Right atrium auricular region (tissue), 2 donors: ENCODE results near the gene SYCP1. TPM values are rescaled to one million over a fixed set of nuclear protein-coding genes. Genes with fewer than 3 reads are reported as not detected.

ENCODE experiments used
- DNase-seq: peaks from one replicate; pipeline ENCODE4 v3.0.0-alpha.2; 2019; ENCODE audit warnings: low spot score
- H3K27ac ChIP-seq, 2 donors: fragments of 200-600 bp; sonication (generic); 1 replicate in 1 of 2; 2 replicates in 1 of 2; pipeline ENCODE4 v1.5.1; 2016 to 2019
- H3K27me3 ChIP-seq, 2 donors: fragments of 200-600 bp; sonication (generic); one replicate each; pipeline versions ENCODE4 v1.5.1 to v1.6.0; 2017 to 2019
- H3K36me3 ChIP-seq: fragments of 200-600 bp; sonication (generic); one replicate; pipeline ENCODE4 v1.5.1; 2016
- H3K4me1 ChIP-seq, 2 donors: fragments of 200-600 bp; sonication (generic); one replicate each; pipeline versions ENCODE4 v1.5.1 to v1.6.0; 2017 to 2019
- H3K4me3 ChIP-seq, 2 donors: fragments of 200-600 bp; sonication (generic); 1 replicate in 1 of 2; 2 replicates in 1 of 2; pipeline ENCODE4 v1.5.1; 2017 to 2019; ENCODE audit warnings: mild to moderate bottlenecking in 1 of 2, moderate library complexity in 1 of 2
- H3K9me3 ChIP-seq, 2 donors: fragments of 200-600 bp; sonication (generic); one replicate each; pipeline ENCODE4 v1.5.1; 2019
- CTCF ChIP-seq, 2 donors: fragments of 200-600 bp; sonication (generic); IDR thresholded peaks; one replicate each; pipeline ENCODE4 v1.5.1; 2019; ENCODE audit warnings: antibody characterized with exemption in 2 of 2
- total RNA-seq, 2 donors: library from RNA; depleted of rRNA; stranded (reverse); fragments of >200 nt; gene quantifications; one replicate each; pipeline ENCODE4 v1.1.0, GENCODE V29; 2016

SYCP1 gene
- total RNA-seq, 2 donors from 2014 or later, result not detected

GRCh38 chr1:115031595-115031994 is 176.9 kb downstream of the SYCP1 start:
- DNase-seq, result no peak
- no peak overlapping the region for H3K27ac ChIP-seq
- no peaks in the 10 kb centered on the region for H3K36me3 ChIP-seq
- no peak overlapping the region for H3K4me3 ChIP-seq
- no peak for TF ChIP-seq CTCF (IDR thresholded peaks at IDR 0.05)
- no peaks in the 10 kb centered on the region for H3K9me3 ChIP-seq
- no peaks in the 10 kb centered on the region for H3K4me1 ChIP-seq
- H3K27me3 ChIP-seq, result no peaks in the 10 kb centered on the region

DNA sequence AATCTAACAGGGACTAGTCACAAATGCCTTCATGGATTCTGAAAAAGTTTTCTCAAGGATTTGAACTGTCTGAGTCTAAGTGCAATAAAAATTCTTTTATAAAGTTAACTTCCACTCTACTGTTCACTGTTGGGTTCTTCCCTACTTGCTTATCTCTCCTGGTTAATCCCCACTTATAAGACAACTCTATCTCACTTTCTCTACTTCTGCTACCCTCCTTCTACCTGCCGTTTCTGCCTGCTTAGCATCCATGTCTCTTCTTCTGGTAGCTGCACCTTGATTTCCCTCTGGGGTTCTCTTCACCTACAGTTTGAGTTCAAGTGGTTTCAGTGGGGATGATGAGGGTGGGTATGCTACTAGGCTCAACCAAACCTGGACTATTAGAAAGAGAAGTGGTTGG is 181.0 kb downstream of the SYCP1 start:
- TF ChIP-seq CTCF (IDR thresholded peaks at IDR 0.05), result no peak
- no peak overlapping the region for H3K27ac ChIP-seq
- DNase-seq, result no peak
- H3K4me3 ChIP-seq, result no peak overlapping the region
- H3K36me3 ChIP-seq, result no peaks in the 10 kb centered on the region
- no peaks in the 10 kb centered on the region for H3K27me3 ChIP-seq
- no peaks in the 10 kb centered on the region for H3K9me3 ChIP-seq
- H3K4me1 ChIP-seq, result no peaks in the 10 kb centered on the region

- no peaks in the 10 kb centered on the region for H3K27me3 ChIP-seq
- H3K36me3 ChIP-seq, result no peaks in the 10 kb centered on the region
- no peaks in the 10 kb centered on the region for H3K4me1 ChIP-seq
- H3K4me3 ChIP-seq, result no peak overlapping the region
- no peak for TF ChIP-seq CTCF (IDR thresholded peaks at IDR 0.05)
- no peaks in the 10 kb centered on the region for H3K9me3 ChIP-seq
- no peak for DNase-seq
- H3K27ac ChIP-seq, result no peak overlapping the region
These were observed 182.3 kb downstream of the SYCP1 start for GRCh38 chr1:115036814-115037507.

DNA sequence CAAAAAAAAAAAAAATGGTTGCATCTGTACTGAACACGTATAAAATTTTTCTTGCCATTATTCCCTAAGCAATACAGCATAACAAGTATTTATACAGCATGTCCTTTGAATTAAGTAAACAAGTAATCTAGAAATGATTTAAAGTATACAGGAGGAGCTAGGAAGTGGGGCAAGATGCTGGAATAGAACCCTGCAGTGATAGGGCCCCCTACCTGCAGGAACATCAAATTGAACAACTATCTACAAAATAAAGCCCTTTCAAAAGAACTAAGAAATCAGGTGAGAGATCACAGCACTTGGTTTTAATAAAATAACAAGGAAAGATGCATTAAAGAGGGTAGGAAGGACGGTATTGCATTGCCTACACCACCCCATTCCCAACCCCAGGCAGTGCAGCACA is 185.8 kb downstream of the SYCP1 start:
- no peak for TF ChIP-seq CTCF (IDR thresholded peaks at IDR 0.05)
- H3K4me3 ChIP-seq, result no peak overlapping the region
- H3K9me3 ChIP-seq, result no peaks in the 10 kb centered on the region
- no peaks in the 10 kb centered on the region for H3K36me3 ChIP-seq
- H3K27ac ChIP-seq, result no peak overlapping the region
- no peak for DNase-seq
- no peaks in the 10 kb centered on the region for H3K4me1 ChIP-seq
- H3K27me3 ChIP-seq, result no peaks in the 10 kb centered on the region

DNA sequence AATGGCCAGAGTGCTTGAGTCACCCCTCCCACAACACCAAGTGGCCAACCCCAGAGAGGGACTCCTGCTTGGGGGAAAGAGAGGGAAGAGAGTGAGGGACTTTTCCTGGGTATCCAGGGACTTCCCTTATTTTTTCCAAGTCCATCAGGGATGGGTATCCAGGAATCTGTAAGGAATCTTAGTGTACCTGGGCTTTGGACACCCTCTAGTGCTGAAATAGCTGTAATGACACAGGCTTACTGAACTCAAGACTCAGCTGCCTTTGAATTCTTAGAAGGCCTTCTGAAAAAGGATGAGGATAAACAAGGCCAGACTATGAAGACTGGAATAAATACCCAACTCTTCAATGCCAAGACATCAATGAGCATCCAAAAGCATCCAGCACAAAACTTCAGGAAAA is 187.0 kb downstream of the SYCP1 start:
- Histone ChIP-seq H3K9me3 (no peaks in the 10 kb centered on the region), H3K4me3 (no peak overlapping the region), H3K27ac (no peak overlapping the region), H3K4me1 (no peaks in the 10 kb centered on the region), H3K27me3 (no peaks in the 10 kb centered on the region), H3K36me3 (no peaks in the 10 kb centered on the region)
- DNase-seq, result no peak
- TF ChIP-seq CTCF (IDR thresholded peaks at IDR 0.05), result no peak

Other genes starting within 250 kb of the SYCP1 start
- gene DENND2C, start 184.8 kb upstream of the SYCP1 start, total RNA-seq, result 1 to 10 TPM; 1.2 to 1.8 TPM
- not detected for gene AMPD1, start 159.3 kb upstream of the SYCP1 start, total RNA-seq
- gene NRAS, start 138.1 kb upstream of the SYCP1 start, total RNA-seq, result 10 to 100 TPM in 1 of 2 donors, 1 to 10 TPM in 1; 7.3 to 11.9 TPM
- gene CSDE1, start 96.9 kb upstream of the SYCP1 start, total RNA-seq, result 1,000 to 10,000 TPM in 1 of 2 donors, 100 to 1,000 TPM in 1; 917 to 1,380 TPM
- gene SIKE1, start 74.2 kb upstream of the SYCP1 start, total RNA-seq, result 10 to 100 TPM; 24.8 to 26.9 TPM
- not detected for gene TSHB, start 175.0 kb downstream of the SYCP1 start, total RNA-seq
- 10 to 100 TPM; 11.1 to 17.4 TPM for gene TSPAN2, start 234.6 kb downstream of the SYCP1 start, total RNA-seq